Activated naive CD4-positive, alpha-beta T cell (primary cell): Measurements from ENCODE around the gene TMEM9.
"Not testable (repeated sequence)": the region's sequence is repeated elsewhere in the genome, so short reads cannot be mapped to it uniquely, and the experiment has no call there.

Experiments
- DNase-seq, 4 experiments: peaks; one replicate each; lab custom pipeline; 2025; lab: John Stamatoyannopoulos, UW

Gene TMEM9

DNA sequence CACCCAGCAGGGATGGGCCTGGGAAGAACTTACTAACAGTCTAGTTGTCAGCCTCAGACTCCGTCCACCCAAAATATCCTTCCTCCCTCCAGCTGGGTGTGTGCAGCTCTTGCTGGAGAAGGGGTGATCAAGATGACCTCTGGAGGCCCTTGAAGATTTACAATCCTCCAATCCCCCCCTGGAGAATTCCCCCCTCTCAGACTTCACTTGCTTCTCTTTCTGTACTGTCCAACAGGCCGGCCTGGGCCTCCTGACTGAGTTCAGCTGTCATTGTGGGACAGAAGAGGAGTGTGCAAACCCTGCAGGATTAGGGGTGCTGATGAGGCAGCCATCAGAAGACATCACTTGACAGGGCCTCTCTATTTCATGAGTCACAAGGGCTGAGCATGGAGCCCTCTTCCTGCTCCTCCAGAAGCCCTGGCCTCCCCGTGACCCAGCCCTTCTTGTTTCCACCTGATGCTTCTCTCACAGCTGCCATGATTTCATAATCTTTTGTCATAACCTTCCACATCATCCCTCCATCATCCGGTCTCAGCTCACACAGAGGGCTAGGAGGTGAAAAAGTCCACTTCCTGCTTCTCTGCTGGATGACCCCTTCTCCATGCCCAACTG is 18.8 kb upstream of the TMEM9 start:
- no peak for DNase-seq

DNA sequence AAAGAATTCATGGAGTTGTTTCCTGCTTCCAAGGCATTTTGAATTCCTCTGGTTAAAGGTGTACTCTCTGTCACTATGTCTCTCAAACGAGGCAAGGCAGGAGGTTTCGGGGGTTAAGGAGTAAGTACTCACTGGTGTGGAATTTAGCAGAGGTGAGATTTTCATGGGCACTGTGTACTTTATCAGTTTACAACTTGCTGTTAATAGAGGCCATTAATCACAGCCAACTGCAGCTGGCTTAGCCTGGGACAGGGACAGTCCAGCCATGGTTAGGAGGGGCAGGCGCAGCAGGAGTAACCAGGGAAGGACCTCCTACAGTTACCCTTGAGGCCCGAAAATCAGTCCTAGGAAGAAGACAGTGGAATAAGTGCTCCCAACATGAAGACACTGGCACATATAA is 18.1 kb upstream of the TMEM9 start:
- no peak for DNase-seq

DNA sequence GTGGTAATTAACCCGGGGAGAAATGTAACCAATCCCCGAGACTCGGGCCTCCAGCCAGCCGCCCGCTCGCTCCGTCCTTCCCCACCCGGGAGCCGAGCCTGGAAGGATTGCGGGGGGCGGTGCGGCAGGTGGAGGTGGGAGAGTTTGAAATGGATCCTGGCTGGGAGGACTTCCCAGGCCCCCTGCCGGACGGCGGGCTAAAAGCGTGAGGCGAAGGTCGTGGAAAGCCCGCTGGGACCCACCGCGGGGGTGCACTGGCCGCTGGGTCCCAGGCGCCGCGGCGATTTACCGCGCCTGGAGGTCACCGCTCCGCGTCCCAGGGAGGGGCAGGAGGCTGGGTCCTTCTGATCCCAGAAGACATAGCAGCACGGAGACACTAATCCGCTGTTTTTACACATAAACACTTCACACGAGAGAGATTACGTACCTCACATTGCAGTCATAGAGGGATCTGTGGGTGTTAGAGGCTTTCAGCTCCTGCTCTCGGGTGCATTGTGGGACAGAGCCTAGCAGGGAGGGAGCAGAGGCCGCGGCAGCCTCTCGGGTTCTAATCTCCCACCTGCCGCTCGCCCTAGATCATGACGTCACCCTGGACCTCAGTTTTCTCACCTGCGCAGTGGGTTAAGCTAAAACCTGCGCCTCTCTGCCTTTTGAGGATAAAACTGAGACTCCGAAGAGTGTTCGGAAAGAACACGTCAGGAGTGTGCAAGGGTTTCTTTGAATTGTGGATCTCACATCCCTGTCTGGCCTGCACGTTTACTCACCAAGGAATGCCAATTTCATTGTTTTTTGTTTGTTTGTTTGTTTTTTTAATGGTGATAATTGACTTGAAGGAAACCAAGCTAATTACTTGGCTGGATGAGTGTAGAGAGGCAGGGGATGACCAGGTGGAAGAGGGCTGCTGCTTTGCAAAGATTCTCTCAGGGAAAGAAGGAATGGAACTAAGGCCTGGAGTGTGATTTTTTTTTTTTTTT is 17.1 kb upstream of the TMEM9 start:
- DNase-seq = peak in 1 of 4 experiments; percentile 37

DNA sequence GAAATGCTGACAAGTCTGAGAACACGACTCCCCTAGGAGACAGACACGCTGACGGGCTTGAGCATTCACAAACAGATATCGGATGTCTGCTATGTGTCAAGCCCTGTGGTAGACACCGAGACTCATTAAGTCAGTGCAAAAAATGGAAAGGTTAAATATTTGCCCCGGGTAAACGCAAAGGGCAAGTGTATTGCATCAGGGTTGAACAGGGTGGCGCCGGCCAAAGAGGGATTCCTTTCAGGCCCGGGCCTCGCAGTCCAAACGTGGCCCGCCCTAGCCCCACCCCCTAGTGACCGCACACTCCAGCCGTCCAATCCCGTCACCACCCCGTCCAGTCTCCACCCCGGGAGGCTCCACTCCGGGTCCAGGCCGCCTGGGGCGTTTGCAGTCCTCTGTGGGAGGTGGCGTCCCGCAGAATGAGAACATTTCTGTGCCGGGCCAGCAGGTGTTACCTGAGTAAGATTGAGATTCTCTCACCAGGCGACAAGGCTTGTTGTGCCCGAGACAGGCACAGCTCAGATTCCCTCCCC is 16.3 kb upstream of the TMEM9 start:
- DNase-seq = peak; percentile 17 to 47 (median 23)

DNA sequence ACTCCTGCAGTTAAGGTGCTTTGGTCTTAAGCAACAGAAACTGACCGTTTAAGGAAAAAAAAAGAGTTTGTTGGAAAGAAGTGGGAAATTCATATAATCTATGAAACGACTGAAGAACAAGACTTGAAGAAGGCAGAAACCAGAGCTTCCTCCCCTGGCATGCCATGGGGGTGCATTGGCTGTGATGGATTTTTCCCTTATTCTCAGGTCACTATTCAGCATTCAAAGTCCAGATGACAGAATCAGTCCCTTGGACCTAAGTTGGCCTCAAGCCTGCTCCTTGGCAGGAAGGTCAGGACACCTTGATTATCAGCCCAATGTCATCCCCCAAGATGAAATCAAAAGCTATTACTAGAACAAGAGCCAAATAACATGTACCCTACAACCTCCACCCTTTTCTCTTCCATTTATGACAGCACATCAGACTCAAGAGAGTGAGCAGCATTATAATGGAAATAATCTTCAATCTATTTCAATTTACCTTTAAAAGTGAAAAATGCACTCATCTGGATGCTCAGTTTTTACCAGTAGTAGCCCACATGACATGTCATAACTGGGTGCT is 15.8 kb upstream of the TMEM9 start:
- DNase-seq = no peak

DNA sequence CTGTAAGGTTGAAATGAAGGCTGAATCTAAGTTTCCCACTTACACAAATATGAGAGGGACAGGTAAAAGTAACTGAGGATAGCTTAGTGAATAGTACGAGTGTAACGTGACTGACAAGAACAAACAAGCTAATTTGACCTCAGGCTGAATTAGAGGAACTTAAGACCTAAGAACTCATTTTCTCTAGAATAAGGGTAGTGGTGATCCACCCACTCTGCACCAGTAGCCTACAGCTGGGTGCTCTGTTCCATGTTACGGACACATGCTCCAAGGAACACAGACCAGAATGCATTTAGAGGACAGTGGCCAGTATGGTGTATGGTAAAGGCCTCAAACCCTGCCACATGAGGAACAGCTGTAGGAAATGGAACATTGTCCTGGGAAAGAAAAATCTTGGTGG is 14.9 kb upstream of the TMEM9 start:
- no peak for DNase-seq

DNA sequence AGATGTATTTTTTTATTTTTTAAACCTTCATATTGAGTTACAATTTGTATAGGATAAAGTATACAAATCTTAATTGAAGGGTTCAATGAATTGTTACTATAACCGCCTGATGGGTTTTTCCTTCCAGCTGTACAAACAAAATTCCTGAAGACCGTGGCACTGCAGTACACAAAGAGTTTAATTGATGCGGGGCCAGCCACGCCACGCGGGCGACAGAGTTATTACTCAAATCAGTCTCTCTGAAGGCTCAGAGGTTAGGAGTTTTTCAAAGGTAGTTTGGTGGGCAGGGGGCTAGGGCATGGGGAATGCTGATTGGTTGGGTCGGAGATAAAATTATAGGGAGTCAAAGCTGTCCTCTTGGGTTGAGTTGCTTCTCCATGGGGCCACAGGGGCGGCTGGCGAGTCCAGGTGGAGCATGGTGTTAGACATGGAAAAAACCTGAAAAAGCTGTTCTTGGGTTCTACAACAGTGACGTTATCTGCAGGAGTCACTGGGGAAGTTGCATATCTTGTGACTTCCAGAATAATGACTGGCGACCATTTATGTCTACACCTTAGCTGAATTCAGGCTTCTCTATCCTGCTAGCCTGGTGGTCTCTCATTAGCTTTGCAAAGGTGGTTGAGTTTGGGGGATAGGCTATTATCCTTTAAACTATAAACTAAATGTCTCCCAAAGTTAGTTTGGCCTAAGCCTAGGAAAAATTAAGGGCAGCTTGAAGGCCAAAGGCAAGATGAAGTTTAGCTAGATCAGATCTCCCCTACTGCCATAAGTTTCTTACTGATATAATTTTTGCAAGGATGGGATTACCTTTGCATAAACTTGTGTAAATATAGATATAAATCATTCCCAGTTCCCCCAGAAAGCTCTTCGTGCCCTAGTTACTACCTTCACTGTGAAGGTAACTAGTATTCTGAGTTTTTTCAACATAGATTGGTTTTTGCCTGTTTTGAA is 13.0 kb upstream of the TMEM9 start:
- DNase-seq = no peak

DNA sequence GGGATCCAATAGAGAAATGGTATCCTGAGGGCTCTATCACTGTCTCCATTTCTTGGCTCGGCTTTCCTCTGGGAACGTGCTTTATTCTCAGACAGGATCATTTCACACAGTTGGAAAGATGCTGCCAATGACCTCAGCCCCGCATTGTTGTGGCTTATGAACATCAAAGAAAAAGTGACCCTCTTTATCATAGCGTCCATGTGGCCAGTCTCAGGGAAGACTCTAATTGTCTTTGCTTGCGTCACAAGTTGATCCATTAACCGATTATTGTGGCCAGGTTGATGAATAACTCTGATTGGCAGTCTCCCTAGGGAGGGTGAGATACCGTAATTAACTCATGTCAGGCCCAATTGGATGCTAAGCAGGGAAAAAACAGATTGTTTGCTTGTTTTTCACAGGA is 10.4 kb upstream of the TMEM9 start:
- DNase-seq = no peak

DNA sequence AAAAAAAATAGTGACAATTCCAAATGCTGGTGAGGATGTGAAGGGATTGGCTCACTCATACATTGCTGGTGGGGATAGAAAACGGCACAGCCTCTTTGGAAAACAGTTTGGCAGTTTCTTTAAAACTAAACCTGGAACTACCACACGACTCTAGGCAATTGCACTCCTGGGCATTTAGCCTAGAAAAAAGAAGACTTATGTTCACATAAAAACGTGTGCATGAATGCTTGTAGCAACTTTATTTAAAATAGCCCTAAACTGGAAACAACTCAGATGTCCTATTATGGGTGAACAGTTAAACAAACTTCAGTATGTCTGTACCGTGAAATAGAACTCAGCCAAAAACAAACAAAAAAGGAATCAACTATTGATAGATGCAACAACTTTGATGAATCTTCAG is 9.4 kb upstream of the TMEM9 start:
- no peak for DNase-seq

DNA sequence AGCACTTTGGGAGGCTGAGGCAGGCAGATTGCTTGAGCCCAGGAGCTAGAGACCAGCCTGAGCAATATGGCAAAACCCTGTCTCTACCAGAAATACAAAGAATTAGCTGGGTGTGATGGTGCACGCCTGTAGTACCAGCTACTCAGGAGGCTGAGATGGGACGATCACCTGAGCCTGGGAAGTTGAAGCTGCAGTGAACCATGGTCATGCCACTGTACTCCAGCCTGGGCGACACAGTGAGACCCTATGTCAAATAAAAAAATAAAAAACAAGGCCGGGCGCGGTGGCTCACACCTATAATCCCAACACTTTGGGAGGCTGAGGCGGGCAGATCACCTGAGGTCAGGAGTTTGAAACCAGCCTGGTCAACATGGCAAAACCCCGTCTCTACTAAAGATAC is 8.8 kb upstream of the TMEM9 start:
- not testable (repeated sequence) for DNase-seq

DNA sequence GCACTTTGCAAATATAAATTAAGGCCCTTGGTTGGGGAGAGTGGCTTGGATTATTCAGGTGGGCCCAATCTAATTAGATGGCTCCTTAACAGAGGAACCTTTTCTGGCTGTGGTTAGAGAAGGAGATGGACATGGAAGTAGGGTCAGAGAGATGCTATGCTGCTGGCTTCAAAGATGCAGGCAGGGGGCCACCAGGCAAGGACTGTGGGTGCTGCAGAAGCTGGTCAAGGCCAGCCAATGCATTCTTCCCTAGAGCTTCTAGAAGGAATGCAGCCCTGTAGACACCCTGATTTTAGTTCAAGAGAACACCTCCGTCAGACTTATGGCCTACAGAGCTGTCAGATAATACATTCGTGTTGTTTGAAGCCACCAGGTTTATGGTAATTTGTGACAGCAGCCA is 3.7 kb upstream of the TMEM9 start:
- no peak for DNase-seq

DNA sequence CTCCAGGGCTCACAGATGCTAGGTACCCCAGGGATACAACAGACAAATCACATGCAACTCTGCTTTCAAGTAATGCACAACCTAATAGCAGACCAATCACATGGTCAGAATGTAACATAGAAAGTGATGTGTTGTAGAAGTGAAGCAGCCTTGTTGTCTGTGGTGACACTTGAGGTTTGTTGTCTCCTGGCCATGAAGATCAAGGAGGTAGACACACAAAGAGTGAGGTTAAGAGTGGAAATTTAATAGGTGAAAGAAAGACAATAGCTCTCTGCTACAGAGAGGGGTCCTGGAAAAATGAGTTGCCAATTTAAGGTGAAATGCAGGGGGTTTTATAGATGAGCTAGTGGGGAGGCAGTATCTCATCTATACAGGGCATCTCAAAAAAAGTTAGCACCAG is 2.5 kb upstream of the TMEM9 start:
- DNase-seq = no peak

DNA sequence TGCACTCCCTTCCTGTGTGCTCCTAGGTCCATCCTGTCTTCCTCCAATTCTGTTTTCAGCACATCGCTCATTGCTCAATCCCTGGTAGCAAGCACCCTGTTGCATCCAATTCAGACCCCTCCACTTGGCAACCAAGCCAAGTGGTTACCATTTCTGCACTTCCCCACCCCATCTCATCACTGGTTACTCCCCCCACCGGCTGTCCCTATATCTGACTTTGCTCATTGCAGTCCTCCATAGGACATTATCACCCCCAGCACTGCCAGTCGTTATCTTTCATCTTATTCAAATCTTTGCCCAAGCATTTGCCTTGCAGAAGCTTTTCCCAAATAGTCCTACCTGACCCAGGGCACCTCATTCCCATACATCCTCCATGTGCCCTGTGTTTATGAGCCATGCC is 2.1 kb upstream of the TMEM9 start:
- DNase-seq = no peak

DNA sequence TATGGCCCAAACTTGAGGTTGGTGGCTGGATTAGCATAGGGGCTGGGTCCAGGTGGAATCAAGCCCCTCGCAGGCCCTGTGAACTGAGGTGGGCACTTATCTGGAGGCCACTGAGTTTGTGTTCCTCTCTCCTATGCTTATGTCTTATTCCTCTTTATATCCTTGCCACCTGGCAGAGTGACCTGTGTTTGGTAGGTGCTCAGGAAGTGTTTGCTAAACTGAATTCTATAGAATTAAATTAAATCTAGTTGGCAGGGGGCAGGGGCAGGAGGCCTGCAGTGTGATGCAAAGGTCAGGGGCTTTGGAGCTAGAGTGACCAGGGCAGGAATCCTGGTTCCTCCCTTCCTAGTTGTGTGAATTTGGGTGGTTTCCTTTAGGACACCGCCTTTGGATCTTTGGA is 1.1 kb upstream of the TMEM9 start:
- DNase-seq = no peak

DNA sequence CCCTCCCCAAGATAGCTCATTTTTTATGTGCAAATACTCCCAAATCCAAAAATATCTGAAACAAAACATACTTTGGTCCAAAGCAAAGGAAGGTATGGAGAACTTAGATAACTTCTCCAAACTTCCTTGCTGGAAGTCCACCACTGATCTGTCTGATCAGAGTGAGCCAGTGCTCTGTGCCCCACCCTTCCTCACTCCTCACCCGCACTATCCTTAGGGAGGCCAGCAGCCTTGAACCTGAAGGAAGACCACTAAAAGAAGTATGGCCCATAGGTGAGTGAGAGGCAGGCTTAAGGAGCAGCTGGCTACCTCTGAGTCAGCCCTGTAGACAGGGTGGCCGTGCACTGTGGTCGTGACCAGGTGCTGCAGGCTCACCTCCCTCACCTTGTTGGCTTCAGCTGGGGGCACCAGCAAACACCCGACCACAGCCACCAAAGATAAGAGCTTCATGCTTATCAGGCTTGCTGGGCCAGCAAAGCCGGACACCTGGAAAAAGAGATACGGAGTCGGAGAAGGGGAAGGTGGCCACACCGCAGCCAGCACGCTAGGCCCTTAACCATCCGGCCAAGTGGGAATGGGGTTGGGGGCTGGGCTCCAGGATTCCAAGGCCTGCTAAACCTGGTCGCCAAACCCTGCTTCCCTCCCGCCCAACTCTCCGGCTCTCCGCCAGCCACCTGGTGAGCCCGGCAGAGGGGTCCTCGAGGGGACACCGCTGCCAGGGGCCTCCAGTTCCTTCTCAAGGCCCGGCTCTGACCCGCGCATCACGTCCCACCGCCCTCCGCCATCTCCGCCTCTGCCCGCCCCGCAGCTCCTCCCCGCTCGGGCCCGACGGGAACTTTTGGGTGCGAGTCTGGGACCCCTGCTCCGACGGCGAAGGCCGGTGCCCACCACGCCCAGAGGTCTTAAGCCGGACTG is 543 bp downstream of the TMEM9 start:
- no peak for DNase-seq

DNA sequence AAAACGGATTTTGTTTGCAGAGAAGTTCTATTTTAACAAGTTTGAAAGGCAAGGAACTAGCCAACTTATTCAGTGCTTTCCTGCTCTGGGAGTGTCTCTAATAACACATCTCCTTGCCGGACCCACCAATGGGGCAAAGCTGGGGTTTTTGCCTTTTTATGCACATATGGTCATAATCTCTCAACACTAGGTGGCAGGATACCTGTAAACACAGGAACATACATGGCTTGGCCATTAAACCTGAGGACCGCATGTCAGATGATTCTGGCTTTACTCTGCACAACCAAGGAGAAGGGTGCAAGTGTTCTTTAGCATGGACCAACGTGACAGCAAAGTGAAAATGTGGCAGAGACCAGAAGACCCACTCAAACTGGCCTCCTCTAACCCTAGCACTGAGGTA is 4.9 kb downstream of the TMEM9 start:
- no peak for DNase-seq

DNA sequence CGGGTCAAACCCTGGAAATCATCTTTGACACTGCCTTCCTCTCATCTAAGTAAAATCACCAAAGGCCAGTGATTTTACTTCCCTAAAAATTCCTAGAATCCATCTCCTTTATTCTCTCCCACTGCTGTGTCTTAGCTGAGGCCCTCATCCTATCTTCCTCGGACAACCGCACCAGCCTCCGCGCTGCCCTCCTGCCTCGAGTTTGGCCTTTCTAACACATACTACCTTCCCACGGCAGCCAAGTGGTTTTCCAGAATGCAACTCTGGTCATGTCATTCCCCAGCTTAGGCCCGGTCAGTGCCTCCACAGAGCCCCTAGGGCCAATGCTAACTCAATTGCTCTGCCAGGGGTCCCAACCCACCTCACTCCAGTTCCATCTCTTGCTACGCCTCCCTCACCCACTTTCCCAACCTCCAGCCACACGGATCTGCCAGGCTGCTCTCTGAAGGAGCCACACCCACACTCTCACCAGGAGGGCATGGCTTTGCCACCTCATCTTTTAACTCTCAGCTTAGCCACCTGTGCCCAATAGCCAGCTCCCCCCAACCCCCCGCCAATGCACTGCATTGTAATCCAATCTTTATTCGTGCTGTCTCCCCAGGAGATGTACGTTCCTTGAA is 6.8 kb downstream of the TMEM9 start:
- no peak for DNase-seq

DNA sequence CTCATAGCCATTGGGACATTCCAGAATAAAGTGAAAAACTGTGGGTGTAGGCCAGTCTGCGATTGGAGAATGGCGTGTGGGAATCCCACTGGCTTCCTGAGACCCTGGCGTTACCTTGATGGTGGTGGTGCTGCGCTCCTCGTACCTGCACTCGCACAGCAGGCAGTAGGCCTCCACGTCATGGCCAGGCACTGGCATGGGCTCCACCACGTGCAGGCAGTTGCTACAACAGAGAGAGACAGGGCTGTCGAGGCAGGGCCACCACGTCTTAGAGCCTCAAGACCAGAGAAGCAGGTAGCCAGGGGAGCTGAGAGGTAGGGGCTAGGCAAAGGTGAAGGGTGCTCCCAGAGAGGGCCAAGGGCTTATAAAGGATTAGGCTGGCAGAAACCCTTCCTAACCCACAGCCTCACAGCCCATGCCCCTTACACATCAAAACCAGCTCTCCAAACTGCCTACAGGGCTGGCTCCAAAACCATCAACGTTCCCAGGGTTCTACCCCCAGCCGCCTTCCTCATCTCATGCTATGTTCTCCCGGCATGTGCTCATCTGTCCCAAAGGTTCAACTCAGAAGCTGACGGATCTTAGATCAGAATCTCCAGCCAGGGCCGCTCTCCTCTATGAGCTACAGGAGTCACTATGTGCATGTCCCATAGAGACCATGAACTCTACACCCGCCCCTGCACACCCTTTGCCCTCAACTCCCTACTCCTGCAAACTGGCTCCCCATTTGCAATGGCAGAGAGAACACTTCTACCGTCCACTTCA is 7.5 kb downstream of the TMEM9 start:
- DNase-seq = no peak

DNA sequence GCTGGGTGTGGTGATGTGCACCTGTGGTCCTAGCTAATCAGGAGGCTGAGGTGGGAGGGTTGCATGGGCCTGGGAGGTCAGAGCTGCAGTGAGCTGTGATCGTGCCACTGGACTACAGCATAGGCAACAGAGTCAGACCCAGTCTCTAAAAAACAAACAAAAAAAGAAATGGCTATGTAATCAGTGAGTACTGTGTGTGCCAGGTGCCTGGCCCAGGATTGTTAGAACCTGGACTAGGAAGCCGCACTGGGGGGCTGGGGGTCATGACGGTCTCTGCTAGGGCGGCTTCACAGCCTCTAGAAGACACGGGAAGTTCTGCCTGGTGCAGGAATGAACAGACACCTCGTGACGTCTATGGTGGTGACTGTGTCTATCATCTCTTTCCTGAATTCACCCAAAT is 8.5 kb downstream of the TMEM9 start:
- DNase-seq = no peak

DNA sequence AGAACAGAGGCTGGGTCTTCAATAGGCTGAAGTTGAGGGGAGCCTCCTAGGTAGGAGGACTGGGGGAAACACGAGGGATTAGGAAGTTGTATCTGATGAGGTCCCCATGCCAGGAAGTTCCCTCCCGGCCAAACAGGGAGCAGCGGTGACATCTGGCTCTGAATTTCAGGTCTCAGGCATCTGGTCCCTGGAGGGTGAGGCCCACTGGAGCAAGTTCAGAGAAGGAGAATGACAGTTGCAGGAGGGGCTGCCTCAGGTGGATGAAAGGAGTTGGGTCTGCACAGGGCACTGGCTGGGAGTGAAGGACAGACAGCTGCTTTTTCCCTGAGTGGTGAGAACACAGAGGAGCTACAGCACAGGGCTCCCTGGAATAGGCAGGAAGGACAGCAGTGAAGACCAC is 9.1 kb downstream of the TMEM9 start:
- no peak for DNase-seq
